ENCODE measurements around the gene SPINT1. TPM values are rescaled to one million over a fixed set of nuclear protein-coding genes. Genes with fewer than 3 reads are reported as not detected.

Gene SPINT1
- total and polyA plus RNA-seq, 9 donors, result 0.76 to 131 (median 5.2) TPM

DNA sequence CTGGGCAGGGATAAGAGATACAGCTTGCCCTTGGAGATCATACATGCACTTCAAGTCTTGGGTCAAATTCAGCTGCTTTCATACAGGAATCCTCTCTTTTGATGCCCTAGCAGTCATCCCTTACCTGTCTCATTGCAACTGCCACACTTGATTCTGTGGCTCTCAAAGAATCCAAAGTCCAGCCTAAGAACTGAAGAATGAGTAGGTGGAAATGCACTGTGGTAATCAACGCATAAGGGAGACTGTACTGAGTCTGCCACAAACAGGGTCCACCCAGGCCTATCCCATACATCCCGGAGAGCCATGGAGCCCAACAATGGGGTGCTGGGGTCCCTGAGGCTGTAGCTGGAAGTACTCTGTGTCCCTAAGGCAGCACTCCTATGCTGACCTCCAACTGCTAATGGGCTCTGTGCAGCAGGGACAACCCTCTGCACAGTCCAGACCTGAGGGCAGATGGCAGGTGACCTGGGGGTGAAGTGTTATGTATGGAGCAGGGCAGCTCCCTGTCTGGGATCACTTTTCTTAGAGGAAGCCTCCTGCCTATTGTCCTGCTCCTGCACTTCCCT is 48.7 kb downstream of the SPINT1 start:
- no peaks in the 10 kb centered on the region for H3K9me3 ChIP-seq
- DNase-seq, result no peak
- no peaks in the 10 kb centered on the region for H3K36me3 ChIP-seq
- WGBS, 3 donors, result 85 to 93% (median 86%) methylated on average over 2 of the region's 2 CpGs
- no peaks in the 10 kb centered on the region for H3K27me3 ChIP-seq
- TF ChIP-seq, protein P1, sequence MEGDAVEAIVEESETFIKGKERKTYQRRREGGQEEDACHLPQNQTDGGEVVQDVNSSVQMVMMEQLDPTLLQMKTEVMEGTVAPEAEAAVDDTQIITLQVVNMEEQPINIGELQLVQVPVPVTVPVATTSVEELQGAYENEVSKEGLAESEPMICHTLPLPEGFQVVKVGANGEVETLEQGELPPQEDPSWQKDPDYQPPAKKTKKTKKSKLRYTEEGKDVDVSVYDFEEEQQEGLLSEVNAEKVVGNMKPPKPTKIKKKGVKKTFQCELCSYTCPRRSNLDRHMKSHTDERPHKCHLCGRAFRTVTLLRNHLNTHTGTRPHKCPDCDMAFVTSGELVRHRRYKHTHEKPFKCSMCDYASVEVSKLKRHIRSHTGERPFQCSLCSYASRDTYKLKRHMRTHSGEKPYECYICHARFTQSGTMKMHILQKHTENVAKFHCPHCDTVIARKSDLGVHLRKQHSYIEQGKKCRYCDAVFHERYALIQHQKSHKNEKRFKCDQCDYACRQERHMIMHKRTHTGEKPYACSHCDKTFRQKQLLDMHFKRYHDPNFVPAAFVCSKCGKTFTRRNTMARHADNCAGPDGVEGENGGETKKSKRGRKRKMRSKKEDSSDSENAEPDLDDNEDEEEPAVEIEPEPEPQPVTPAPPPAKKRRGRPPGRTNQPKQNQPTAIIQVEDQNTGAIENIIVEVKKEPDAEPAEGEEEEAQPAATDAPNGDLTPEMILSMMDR (IDR thresholded peaks at IDR 0.05), result no peak
- TF ChIP-seq EP300 (IDR thresholded peaks at IDR 0.05) (no peak), POLR2A (IDR thresholded peaks at IDR 0.05) (no peak)
- no peak overlapping the region for H3K27ac ChIP-seq
- peaks cover 5% of the 10 kb centered on the region for H3K4me1 ChIP-seq (ENCODE audit: insufficient read depth)
- intact Hi-C loops (cut with DNase I), result loop anchor here (5.0 to 10.0 kb wide), 6 partner anchors 35 to 378 kb away; partner anchors contain the start of genes KNL1 (in 1 of the 4) and RAD51 (in 1 of the 4)
- H3K4me3 ChIP-seq, result no peak overlapping the region

DNA sequence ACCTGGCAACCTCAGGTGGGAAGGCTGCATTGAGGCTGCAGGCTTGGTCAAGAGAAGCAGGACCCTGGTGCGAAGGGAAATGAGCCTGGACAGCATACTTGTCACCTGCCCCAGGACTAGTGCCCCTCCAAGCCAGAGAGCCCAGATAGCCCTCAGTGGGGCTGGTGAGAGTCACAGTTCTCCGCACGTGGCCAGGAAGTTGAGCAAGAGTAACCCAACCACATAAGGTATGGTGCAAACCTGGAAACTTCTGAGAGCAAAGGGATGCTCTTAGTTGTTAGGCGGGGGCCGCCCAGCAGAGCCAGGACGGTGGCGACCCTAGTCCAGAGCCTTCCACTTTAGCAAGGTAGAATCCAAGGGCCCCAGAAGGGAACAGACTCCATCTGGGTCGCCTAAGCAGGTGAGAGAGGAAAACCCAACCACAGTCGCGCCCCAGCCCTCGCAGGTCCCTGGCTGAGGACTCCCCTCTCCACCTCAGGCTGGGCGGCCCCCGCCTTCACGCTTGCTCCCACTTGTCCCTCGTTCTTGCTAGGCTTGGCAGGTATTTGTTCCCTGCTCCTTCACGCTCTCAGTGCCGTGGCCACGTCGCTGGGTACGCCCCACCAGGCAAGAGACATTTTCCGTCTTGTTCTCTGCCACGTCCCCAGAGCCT is 49.3 kb downstream of the SPINT1 start:
- DNase-seq, result peak in 2 of 5 donors; percentile 55 to 57
- Histone ChIP-seq H3K27me3 (no peaks in the 10 kb centered on the region), H3K36me3 (no peaks in the 10 kb centered on the region), H3K4me1 (ENCODE audit: insufficient read depth) (peaks cover 5% of the 10 kb centered on the region), H3K9me3 (no peaks in the 10 kb centered on the region), H3K27ac (peak overlapping the region in 1 of 2 donors; percentile 88), H3K4me3 (peak overlapping the region; percentile 64)
- WGBS, 3 donors, result 76 to 84% (median 81%) methylated on average over 22 of the region's 22 CpGs
- intact Hi-C loops (cut with DNase I), result loop anchor here (5.0 to 10.0 kb wide), 6 partner anchors 36 to 378 kb away; partner anchors contain the start of genes KNL1 (in 1 of the 4) and RAD51 (in 1 of the 4)
- TF ChIP-seq EP300 (IDR thresholded peaks at IDR 0.05) (no peak), POLR2A (IDR thresholded peaks at IDR 0.05) (no peak)
- TF ChIP-seq, protein P1 (IDR thresholded peaks at IDR 0.05), result no peak

DNA sequence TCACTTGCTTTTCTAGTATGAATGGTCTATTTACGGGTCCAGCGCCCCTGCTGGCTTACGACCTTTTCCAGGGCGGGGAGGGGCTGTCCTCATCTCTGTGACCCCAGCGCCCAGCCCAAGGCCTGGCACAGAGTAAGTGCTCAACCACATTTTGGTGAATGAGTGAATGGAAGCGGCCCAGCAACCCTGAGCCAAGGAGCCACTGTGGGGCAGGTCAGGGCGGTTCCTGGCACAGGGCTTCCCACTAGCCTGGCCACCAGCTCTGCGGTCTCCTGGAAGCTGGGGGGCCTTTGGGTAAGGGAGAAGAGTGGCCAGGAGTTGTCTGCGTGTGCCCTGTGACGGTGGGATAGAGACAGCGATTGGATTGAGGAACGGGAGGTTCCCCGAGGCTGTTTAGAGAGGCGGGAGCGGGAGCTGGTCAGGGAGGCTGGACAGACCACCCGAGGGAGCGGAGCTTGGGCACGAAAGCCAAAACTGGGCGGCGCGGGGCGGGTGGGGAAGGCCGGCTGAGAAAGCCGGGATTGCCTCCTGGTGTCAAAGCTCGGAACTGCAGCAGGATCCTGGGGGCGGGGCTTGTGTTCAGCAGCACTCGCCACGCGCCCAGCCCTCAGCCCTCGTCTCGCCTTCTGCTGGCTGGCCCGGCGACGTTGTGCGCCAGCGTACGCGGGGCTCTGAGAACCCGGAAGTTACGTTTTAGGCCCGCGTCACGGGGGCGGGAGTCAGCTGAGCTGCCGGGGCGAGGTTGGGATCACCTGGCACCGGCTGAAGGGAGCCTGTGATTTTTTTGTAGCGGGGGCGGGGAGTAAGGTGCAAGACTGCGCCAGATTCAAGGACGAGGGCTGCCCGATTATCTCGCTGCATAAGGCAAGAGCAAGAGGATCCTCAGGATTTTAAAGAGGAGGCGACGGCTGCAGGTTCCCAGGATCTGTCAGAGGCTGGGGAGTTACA is 50.2 kb downstream of the SPINT1 start, which contains the start of gene VPS18:
TSS of gene VPS18 (plus strand) at position 718 of the 948 bp plus-strand sequence. CDS start 319 bp downstream, outside the sequence.
- no peaks in the 10 kb centered on the region for H3K27me3 ChIP-seq
- intact Hi-C loops (cut with DNase I), result loop anchor here (5.0 to 10.0 kb wide), 6 partner anchors 37 to 379 kb away; partner anchors contain the start of genes KNL1 (in 1 of the 4) and RAD51 (in 1 of the 4)
- H3K4me1 ChIP-seq (ENCODE audit: insufficient read depth), result peaks cover 5% of the 10 kb centered on the region
- TF ChIP-seq EP300 (IDR thresholded peaks at IDR 0.05) (peak; percentile 31), POLR2A (IDR thresholded peaks at IDR 0.05) (peak; percentile 47)
- TF ChIP-seq, protein P1 (IDR thresholded peaks at IDR 0.05), result peak; percentile 92 to 98 (median 96)
- peak within 1 kb of the TSS; percentile 64 for H3K4me3 ChIP-seq
- peak within 1 kb of the TSS; percentile 88 for H3K27ac ChIP-seq
- peak; percentile 98 to 100 (median 99) for DNase-seq
- no peaks in the 10 kb centered on the region for H3K9me3 ChIP-seq
- 2 to 3% (median 2%) methylated on average over 55 of the region's 55 CpGs for WGBS, 3 donors
- no peaks in the 10 kb centered on the region for H3K36me3 ChIP-seq
